Neuronal stem cell (in vitro differentiated cells): ENCODE measurements around the gene MAST3.

ENCODE experiments used
- DNase-seq: peaks from one replicate; pipeline ENCODE4 v3.0.0-alpha.2; 2013; ENCODE audit warnings: low spot score
- H2AFZ ChIP-seq: one replicate; pipeline ENCODE4 v1.6.1; 2013; ENCODE audit warnings: mild to moderate bottlenecking, low read length, inconsistent platforms
- H2AK5ac ChIP-seq: 2 replicates; pipeline ENCODE4 v1.6.1; 2013; ENCODE audit warnings: low read depth, mild to moderate bottlenecking, inconsistent platforms, low read length, moderate library complexity, mixed read lengths
- H2BK120ac ChIP-seq: 2 replicates; pipeline ENCODE4 v1.6.1; 2013; ENCODE audit warnings: low read depth, mild to moderate bottlenecking, inconsistent platforms, low read length, moderate library complexity, mixed read lengths
- H2BK12ac ChIP-seq: one replicate; pipeline ENCODE4 v1.6.1; 2013; ENCODE audit warnings: low read length, inconsistent platforms
- H2BK15ac ChIP-seq: 2 replicates; pipeline ENCODE4 v1.6.1; 2013; ENCODE audit warnings: mild to moderate bottlenecking, low read length, inconsistent platforms, mixed read lengths
- H2BK5ac ChIP-seq: one replicate; pipeline ENCODE4 v1.6.1; 2013; ENCODE audit warnings: inconsistent platforms, mild to moderate bottlenecking, low read length, moderate library complexity
- H3K14ac ChIP-seq: one replicate; pipeline ENCODE4 v1.6.1; 2013; ENCODE audit warnings: low read length, inconsistent platforms
- H3K18ac ChIP-seq: 2 replicates; pipeline ENCODE4 v1.6.1; 2013; ENCODE audit warnings: low read length, inconsistent platforms
- H3K23ac ChIP-seq: 2 replicates; pipeline ENCODE4 v1.6.1; 2013; ENCODE audit warnings: low read depth, mild to moderate bottlenecking, mixed read lengths, low read length, inconsistent platforms; ENCODE audit not compliant: poor library complexity
- H3K27ac ChIP-seq: replicated peaks from 3 replicates; pipeline ENCODE4 v1.5.1; 2013; ENCODE audit warnings: low read length, inconsistent platforms
- H3K27me3 ChIP-seq, 3 experiments: 2 replicates each; pipeline ENCODE4 v1.6.1; 2013; ENCODE audit warnings: low read length in 3 of 3, mild to moderate bottlenecking in 2 of 3, inconsistent platforms in 1 of 3, low read depth in 1 of 3, mixed read lengths in 1 of 3, moderate library complexity in 1 of 3; ENCODE audit not compliant: control insufficient read depth in 3 of 3, insufficient read depth in 3 of 3
- H3K36me3 ChIP-seq, 2 donors: replicated peaks in 1 of 2; 2 replicates each; pipeline ENCODE4 v1.6.1; 2013; ENCODE audit warnings: low read length in 2 of 2; ENCODE audit not compliant: control insufficient read depth in 2 of 2, insufficient read depth in 2 of 2
- H3K4ac ChIP-seq: 2 replicates; pipeline ENCODE4 v1.6.1; 2013; ENCODE audit warnings: inconsistent platforms, mild to moderate bottlenecking, low read length, moderate library complexity
- H3K4me1 ChIP-seq, 2 donors: 1 replicate in 1 of 2; 2 replicates in 1 of 2; pipeline ENCODE4 v1.6.1; 2013; ENCODE audit warnings: low read length in 2 of 2, low read depth in 1 of 2; ENCODE audit not compliant: control insufficient read depth in 2 of 2, insufficient read depth in 1 of 2
- H3K4me2 ChIP-seq: one replicate; pipeline ENCODE4 v1.6.1; 2013; ENCODE audit warnings: mild to moderate bottlenecking, low read length, inconsistent platforms; ENCODE audit not compliant: insufficient read depth, poor library complexity, severe bottlenecking
- H3K4me3 ChIP-seq, 2 donors: 2 replicates each; pipeline ENCODE4 v1.5.1; 2013; ENCODE audit warnings: low read length in 2 of 2, mild to moderate bottlenecking in 2 of 2, inconsistent platforms in 1 of 2, moderate library complexity in 1 of 2
- H3K79me1 ChIP-seq: one replicate; pipeline ENCODE4 v1.6.1; 2013; ENCODE audit warnings: low read depth, mild to moderate bottlenecking, inconsistent platforms, low read length, moderate library complexity
- H3K9ac ChIP-seq: one replicate; pipeline ENCODE4 v1.6.1; 2013; ENCODE audit warnings: mild to moderate bottlenecking, low read depth, low read length, inconsistent platforms; ENCODE audit not compliant: poor library complexity
- H3K9me3 ChIP-seq, 2 donors: replicated peaks in 1 of 2; 2 replicates each; pipeline versions ENCODE3 to v1.6.1; 2013; ENCODE audit warnings: low read length in 2 of 2, mild to moderate bottlenecking in 2 of 2, inconsistent platforms in 1 of 2, low read depth in 1 of 2, mixed read lengths in 1 of 2, moderate library complexity in 1 of 2; ENCODE audit not compliant: control insufficient read depth in 2 of 2, insufficient read depth in 1 of 2
- H4K8ac ChIP-seq: one replicate; pipeline ENCODE4 v1.6.1; 2013; ENCODE audit warnings: low read depth, mild to moderate bottlenecking, inconsistent platforms, low read length, moderate library complexity
- H4K91ac ChIP-seq: one replicate; pipeline ENCODE4 v1.6.1; 2013; ENCODE audit warnings: low read length, low read depth, mild to moderate bottlenecking, inconsistent platforms; ENCODE audit not compliant: poor library complexity
- WGBS, 2 donors: extraction: QIAGEN DNeasy Blood & Tissue Kit; methylation state at CpG; one replicate each; pipeline ENCODE4 v1.1.7; 2013; ENCODE audit warnings: missing lambda C conversion rate in 2 of 2, mixed read lengths in 1 of 2; ENCODE audit not compliant: insufficient read length in 2 of 2, insufficient replicate concordance in 1 of 2; ENCODE audit errors: extremely low coverage in 2 of 2; 5-methylcytosine and 5-hydroxymethylcytosine counted together

Gene MAST3

DNA sequence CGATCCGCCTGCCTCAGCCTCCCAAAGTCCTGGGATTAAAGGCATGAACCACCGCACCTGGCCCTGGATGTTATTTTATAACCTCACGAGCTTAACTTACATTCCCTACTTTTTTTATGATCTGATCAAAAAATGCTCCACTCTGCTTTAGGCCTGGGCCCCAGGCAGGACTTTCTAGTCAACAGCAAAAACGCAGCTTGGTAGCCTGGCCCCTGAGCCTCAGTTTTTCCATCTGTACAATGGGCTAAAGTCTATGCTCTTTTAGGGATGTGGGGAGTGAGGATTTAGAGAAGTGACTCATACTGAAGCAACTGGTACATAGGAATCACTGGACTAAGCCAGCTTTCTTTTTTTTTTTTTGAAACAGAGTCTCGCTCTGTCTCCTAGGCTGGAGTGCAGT is 43.5 kb downstream of the MAST3 start:
- Histone ChIP-seq H2BK15ac (no peak overlapping the region), H2AFZ (no peak overlapping the region)
- whole genome bisulfite sequencing, 2 donors: no CpG with 5 or more reads among the region's 6 CpGs

GRCh38 chr19:18143902-18144301 is 46.3 kb downstream of the MAST3 start:
- H2BK120ac ChIP-seq: no peak overlapping the region

More for the DNA sequence above, 43.5 kb downstream of the MAST3 start:
- Histone ChIP-seq H2BK120ac (no peak overlapping the region), H3K23ac (no peak overlapping the region), H4K8ac (no peak overlapping the region), H3K4me1 (no peaks in the 10 kb centered on the region), H3K27ac (no peak overlapping the region), H4K91ac (no peak overlapping the region), H3K4me3 (no peak overlapping the region), H2BK5ac (no peak overlapping the region), H3K79me1 (no peaks in the 10 kb centered on the region), H3K4me2 (no peak overlapping the region), H2BK12ac (no peak overlapping the region), H3K9ac (no peak overlapping the region), H3K4ac (no peak overlapping the region), H3K18ac (no peak overlapping the region), H3K36me3 (peaks cover 26 to 79% of the 10 kb centered on the region in 2 donors), H3K9me3 (no peaks in the 10 kb centered on the region), H3K14ac (no peak overlapping the region), H3K27me3 (no peaks in the 10 kb centered on the region), H2AK5ac (no peak overlapping the region)
- DNase-seq: no peak

DNA sequence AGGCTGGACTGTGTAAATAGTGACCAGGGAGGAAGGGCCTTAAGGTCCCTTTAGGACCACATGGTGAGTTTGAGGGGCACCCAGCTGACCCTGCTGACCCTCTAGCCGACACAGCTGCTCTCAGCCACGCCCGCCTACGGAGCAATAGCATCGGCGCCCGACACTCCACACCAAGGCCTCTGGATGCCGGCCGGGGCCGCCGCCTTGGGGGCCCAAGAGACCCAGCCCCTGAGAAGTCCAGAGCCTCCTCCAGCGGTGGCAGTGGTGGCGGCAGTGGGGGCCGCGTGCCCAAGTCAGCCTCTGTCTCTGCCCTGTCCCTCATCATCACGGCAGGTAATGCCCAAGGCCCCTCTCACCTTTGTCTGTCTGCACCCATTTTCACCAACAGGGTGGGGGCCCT is 46.8 kb downstream of the MAST3 start:
- no peak for DNase-seq
- no CpG with 5 or more reads among the region's 16 CpGs for WGBS, 2 donors

More at GRCh38 chr19:18143902-18144301, 46.3 kb downstream of the MAST3 start:
- Histone ChIP-seq H4K8ac (no peak overlapping the region), H3K4ac (no peak overlapping the region), H2BK5ac (no peak overlapping the region), H3K9ac (no peak overlapping the region), H3K4me2 (no peak overlapping the region), H2AK5ac (no peak overlapping the region), H2AFZ (no peak overlapping the region), H3K27me3 (no peaks in the 10 kb centered on the region), H3K4me1 (no peaks in the 10 kb centered on the region), H3K27ac (no peak overlapping the region), H3K9me3 (no peaks in the 10 kb centered on the region), H3K36me3 (peaks cover 21 to 64% of the 10 kb centered on the region in 2 donors), H3K23ac (no peak overlapping the region), H3K18ac (no peak overlapping the region), H2BK15ac (no peak overlapping the region), H3K79me1 (no peaks in the 10 kb centered on the region), H4K91ac (no peak overlapping the region), H2BK12ac (no peak overlapping the region), H3K4me3 (no peak overlapping the region), H3K14ac (no peak overlapping the region)
- no peak for DNase-seq
- WGBS, 2 donors: no CpG with 5 or more reads among the region's 3 CpGs

GRCh38 chr19:18144906-18145305 is 47.3 kb downstream of the MAST3 start:
- no peak overlapping the region for H4K91ac ChIP-seq
- H3K79me1 ChIP-seq: no peaks in the 10 kb centered on the region
- no peak overlapping the region for H3K4ac ChIP-seq
- H2AFZ ChIP-seq: no peak overlapping the region
- H2AK5ac ChIP-seq: no peak overlapping the region
- peak overlapping the region; percentile 9 for H2BK120ac ChIP-seq
- H3K14ac ChIP-seq: no peak overlapping the region
- H3K27ac ChIP-seq: no peak overlapping the region
- H2BK12ac ChIP-seq: no peak overlapping the region
- peaks cover 21 to 61% of the 10 kb centered on the region in 2 donors for H3K36me3 ChIP-seq
- no peak overlapping the region for H3K18ac ChIP-seq
- H3K4me3 ChIP-seq: no peak overlapping the region
- no peak overlapping the region for H3K4me2 ChIP-seq
- H3K9me3 ChIP-seq: no peaks in the 10 kb centered on the region
- H3K23ac ChIP-seq: no peak overlapping the region
- no peak overlapping the region for H2BK5ac ChIP-seq
- H3K27me3 ChIP-seq: no peaks in the 10 kb centered on the region
- DNase-seq: no peak
- H3K9ac ChIP-seq: peak overlapping the region; percentile 50
- no CpG with 5 or more reads among the region's 28 CpGs for whole genome bisulfite sequencing, 2 donors
- H4K8ac ChIP-seq: no peak overlapping the region
- H3K4me1 ChIP-seq: no peaks in the 10 kb centered on the region
- H2BK15ac ChIP-seq: no peak overlapping the region

More for the DNA sequence above, 46.8 kb downstream of the MAST3 start:
- no peaks in the 10 kb centered on the region for H3K4me1 ChIP-seq
- H2AFZ ChIP-seq: no peak overlapping the region
- H3K9ac ChIP-seq: no peak overlapping the region
- H3K4me2 ChIP-seq: no peak overlapping the region
- H2BK12ac ChIP-seq: no peak overlapping the region
- H2BK15ac ChIP-seq: no peak overlapping the region
- no peaks in the 10 kb centered on the region for H3K27me3 ChIP-seq
- H3K36me3 ChIP-seq: peaks cover 20 to 61% of the 10 kb centered on the region in 2 donors
- no peak overlapping the region for H3K18ac ChIP-seq
- no peaks in the 10 kb centered on the region for H3K9me3 ChIP-seq
- no peak overlapping the region for H2AK5ac ChIP-seq
- no peak overlapping the region for H3K23ac ChIP-seq
- H4K8ac ChIP-seq: no peak overlapping the region
- no peak overlapping the region for H3K14ac ChIP-seq
- H4K91ac ChIP-seq: no peak overlapping the region
- H3K27ac ChIP-seq: no peak overlapping the region
- H2BK5ac ChIP-seq: no peak overlapping the region
- H3K4me3 ChIP-seq: no peak overlapping the region
- H3K4ac ChIP-seq: no peak overlapping the region
- H2BK120ac ChIP-seq: no peak overlapping the region
- H3K79me1 ChIP-seq: no peaks in the 10 kb centered on the region
